HG03066 (cell line): ENCODE data around the gene GPA33.
"Not testable (repeated sequence)": the region's sequence is repeated elsewhere in the genome, so short reads cannot be mapped to it uniquely, and the experiment has no call there.

Experiments used
- ATAC-seq: cut with Tn5 transposase; IDR thresholded peaks from one replicate; pipeline ENCODE4 v1.9.1; 2021; ENCODE audit warnings: low read depth; ENCODE audit not compliant: unreplicated experiment

GPA33 gene

GRCh38 chr1:167059809-167060107 lies 30.4 kb downstream of the GPA33 start:
- no peak for ATAC-seq

- ATAC-seq: no peak
These were observed 30.9 kb downstream of the GPA33 start for GRCh38 chr1:167059045-167059808.

GRCh38 chr1:167057241-167057688 lies 32.9 kb downstream of the GPA33 start:
- ATAC-seq: no peak

- no peak for ATAC-seq
These were observed 33.5 kb downstream of the GPA33 start for GRCh38 chr1:167056529-167057231.

GRCh38 chr1:167054946-167055630 lies 35.1 kb downstream of the GPA33 start:
- ATAC-seq: no peak

GRCh38 chr1:167054531-167054930 lies 35.6 kb downstream of the GPA33 start:
- no peak for ATAC-seq

- ATAC-seq: no peak
These were observed 37.8 kb downstream of the GPA33 start for GRCh38 chr1:167052389-167052788.

- no peak for ATAC-seq
These were observed 38.3 kb downstream of the GPA33 start for GRCh38 chr1:167051907-167052306.

GRCh38 chr1:167043752-167044488 lies 46.3 kb downstream of the GPA33 start:
- peak; percentile 98 for ATAC-seq

- no peak for ATAC-seq
These were observed 56.5 kb downstream of the GPA33 start for GRCh38 chr1:167033646-167034045.

GRCh38 chr1:167029553-167029952 lies 60.6 kb downstream of the GPA33 start:
- ATAC-seq: not testable (repeated sequence)

- ATAC-seq: no peak
These were observed 67.8 kb downstream of the GPA33 start for GRCh38 chr1:167022384-167022783.

- no peak for ATAC-seq
These were observed 74.0 kb downstream of the GPA33 start for GRCh38 chr1:167016100-167016750.

GRCh38 chr1:167013108-167013929 lies 76.9 kb downstream of the GPA33 start:
- ATAC-seq: no peak

- no peak for ATAC-seq
These were observed 77.6 kb downstream of the GPA33 start for GRCh38 chr1:167012570-167012969.

- no peak for ATAC-seq
These were observed 78.5 kb downstream of the GPA33 start for GRCh38 chr1:167011560-167012191.

- ATAC-seq: no peak
These were observed 86.5 kb downstream of the GPA33 start for GRCh38 chr1:167003711-167004110.
